ENCODE data around the gene PSKH1. TPM values are rescaled to one million over a fixed set of nuclear protein-coding genes. Genes with fewer than 3 reads are reported as not detected.

The PSKH1 gene
- total and polyA plus RNA-seq, 9 of the 15 experiments (the other 6 are each of a cell fraction or from before 2014, with no cell fraction given): 0.96 to 20.9 (median 9.4) TPM

GRCh38 chr16:67935402-67936123 lies 42.5 kb downstream of the PSKH1 start (continued):
- TF ChIP-seq MLX (CRISPR knock-in tag; conservative IDR thresholded peaks at IDR 0.05): peak in 1 of 2 experiments; percentile 86; a peak in 1 of 4 replicates
- peak; percentile 9; the same call in 1 of the 2 replicates for TF ChIP-seq KLF16 (IDR thresholded peaks at IDR 0.05)
- TF ChIP-seq NCOA6 (IDR thresholded peaks at IDR 0.05): no peak
- TF ChIP-seq TRIM24 (IDR thresholded peaks at IDR 0.05): no peak
- TF ChIP-seq POLR2A (conservative IDR thresholded peaks at IDR 0.05): peak; percentile 92
- TF ChIP-seq FOXK2 (conservative IDR thresholded peaks at IDR 0.05 in 1 of 2, IDR thresholded peaks at IDR 0.05 in 1 of 2; ENCODE audit: low read depth in 2 of 2): peak in 1 of 2 experiments; percentile 59; a peak in 2 of 4 replicates
- TF ChIP-seq, protein P1, sequence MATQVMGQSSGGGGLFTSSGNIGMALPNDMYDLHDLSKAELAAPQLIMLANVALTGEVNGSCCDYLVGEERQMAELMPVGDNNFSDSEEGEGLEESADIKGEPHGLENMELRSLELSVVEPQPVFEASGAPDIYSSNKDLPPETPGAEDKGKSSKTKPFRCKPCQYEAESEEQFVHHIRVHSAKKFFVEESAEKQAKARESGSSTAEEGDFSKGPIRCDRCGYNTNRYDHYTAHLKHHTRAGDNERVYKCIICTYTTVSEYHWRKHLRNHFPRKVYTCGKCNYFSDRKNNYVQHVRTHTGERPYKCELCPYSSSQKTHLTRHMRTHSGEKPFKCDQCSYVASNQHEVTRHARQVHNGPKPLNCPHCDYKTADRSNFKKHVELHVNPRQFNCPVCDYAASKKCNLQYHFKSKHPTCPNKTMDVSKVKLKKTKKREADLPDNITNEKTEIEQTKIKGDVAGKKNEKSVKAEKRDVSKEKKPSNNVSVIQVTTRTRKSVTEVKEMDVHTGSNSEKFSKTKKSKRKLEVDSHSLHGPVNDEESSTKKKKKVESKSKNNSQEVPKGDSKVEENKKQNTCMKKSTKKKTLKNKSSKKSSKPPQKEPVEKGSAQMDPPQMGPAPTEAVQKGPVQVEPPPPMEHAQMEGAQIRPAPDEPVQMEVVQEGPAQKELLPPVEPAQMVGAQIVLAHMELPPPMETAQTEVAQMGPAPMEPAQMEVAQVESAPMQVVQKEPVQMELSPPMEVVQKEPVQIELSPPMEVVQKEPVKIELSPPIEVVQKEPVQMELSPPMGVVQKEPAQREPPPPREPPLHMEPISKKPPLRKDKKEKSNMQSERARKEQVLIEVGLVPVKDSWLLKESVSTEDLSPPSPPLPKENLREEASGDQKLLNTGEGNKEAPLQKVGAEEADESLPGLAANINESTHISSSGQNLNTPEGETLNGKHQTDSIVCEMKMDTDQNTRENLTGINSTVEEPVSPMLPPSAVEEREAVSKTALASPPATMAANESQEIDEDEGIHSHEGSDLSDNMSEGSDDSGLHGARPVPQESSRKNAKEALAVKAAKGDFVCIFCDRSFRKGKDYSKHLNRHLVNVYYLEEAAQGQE (IDR thresholded peaks at IDR 0.05; ENCODE audit: borderline replicate concordance): peak; percentile 61
- TF ChIP-seq, protein P1 (CRISPR knock-in tag; IDR thresholded peaks at IDR 0.05; ENCODE audit: low read depth): peak; percentile 57; the same call in 1 of the 2 replicates
- TF ChIP-seq ETV5 (CRISPR knock-in tag; IDR thresholded peaks at IDR 0.05; ENCODE audit: low read depth): peak; percentile 73; the same call in 1 of the 2 replicates
- TF ChIP-seq CGGBP1 (CRISPR knock-in tag; IDR thresholded peaks at IDR 0.05): 0 out of 2 replicates have a peak, but pooled peaks have one; percentile 17
- TF ChIP-seq, protein P2, sequence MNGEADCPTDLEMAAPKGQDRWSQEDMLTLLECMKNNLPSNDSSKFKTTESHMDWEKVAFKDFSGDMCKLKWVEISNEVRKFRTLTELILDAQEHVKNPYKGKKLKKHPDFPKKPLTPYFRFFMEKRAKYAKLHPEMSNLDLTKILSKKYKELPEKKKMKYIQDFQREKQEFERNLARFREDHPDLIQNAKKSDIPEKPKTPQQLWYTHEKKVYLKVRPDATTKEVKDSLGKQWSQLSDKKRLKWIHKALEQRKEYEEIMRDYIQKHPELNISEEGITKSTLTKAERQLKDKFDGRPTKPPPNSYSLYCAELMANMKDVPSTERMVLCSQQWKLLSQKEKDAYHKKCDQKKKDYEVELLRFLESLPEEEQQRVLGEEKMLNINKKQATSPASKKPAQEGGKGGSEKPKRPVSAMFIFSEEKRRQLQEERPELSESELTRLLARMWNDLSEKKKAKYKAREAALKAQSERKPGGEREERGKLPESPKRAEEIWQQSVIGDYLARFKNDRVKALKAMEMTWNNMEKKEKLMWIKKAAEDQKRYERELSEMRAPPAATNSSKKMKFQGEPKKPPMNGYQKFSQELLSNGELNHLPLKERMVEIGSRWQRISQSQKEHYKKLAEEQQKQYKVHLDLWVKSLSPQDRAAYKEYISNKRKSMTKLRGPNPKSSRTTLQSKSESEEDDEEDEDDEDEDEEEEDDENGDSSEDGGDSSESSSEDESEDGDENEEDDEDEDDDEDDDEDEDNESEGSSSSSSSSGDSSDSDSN (IDR thresholded peaks at IDR 0.05; ENCODE audit: borderline replicate concordance in 1 of 2, low read depth in 2 of 2, low read length in 2 of 2): no peak
- TF ChIP-seq ETV1 (tag; conservative IDR thresholded peaks at IDR 0.05; ENCODE audit: low read depth): 0 out of 2 replicates have a peak, but pooled peaks have one; percentile 25
- TF ChIP-seq, protein P3, sequence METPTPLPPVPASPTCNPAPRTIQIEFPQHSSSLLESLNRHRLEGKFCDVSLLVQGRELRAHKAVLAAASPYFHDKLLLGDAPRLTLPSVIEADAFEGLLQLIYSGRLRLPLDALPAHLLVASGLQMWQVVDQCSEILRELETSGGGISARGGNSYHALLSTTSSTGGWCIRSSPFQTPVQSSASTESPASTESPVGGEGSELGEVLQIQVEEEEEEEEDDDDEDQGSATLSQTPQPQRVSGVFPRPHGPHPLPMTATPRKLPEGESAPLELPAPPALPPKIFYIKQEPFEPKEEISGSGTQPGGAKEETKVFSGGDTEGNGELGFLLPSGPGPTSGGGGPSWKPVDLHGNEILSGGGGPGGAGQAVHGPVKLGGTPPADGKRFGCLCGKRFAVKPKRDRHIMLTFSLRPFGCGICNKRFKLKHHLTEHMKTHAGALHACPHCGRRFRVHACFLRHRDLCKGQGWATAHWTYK (CRISPR knock-in tag; IDR thresholded peaks at IDR 0.05): peak; percentile 14; the same call in 1 of the 2 replicates
- peak; percentile 40 for TF ChIP-seq HNRNPLL (IDR thresholded peaks at IDR 0.05; ENCODE audit: low read depth, low read length, poor library complexity, severe bottlenecking)
